Neural progenitor cell (in vitro differentiated cells): ENCODE data around the gene SCGB3A1. TPM values are rescaled to one million over a fixed set of nuclear protein-coding genes. Genes with fewer than 3 reads are reported as not detected.
A peak's percentile ranks its signal among the peaks of the same experiment; 100 is the strongest.

Experiments used
- DNase-seq: peaks from one replicate; pipeline ENCODE4 v3.0.0-alpha.2; 2016; ENCODE audit warnings: low spot score
- H2AFZ ChIP-seq: fragments of 200-600 bp; sonication (generic); replicated peaks from 2 replicates; pipeline ENCODE4 v1.6.1; 2016; ENCODE audit warnings: antibody characterized with exemption
- H3F3A ChIP-seq: fragments of 200-600 bp; sonication (generic); 2 replicates; pipeline ENCODE4 v1.6.1; 2016; ENCODE audit warnings: antibody characterized with exemption, low read depth
- H3K27ac ChIP-seq: fragments of 200-600 bp; sonication (generic); 2 replicates; pipeline ENCODE4 v1.5.1; 2016; ENCODE audit warnings: mild to moderate bottlenecking
- H3K27me3 ChIP-seq: fragments of 200-600 bp; sonication (generic); 2 replicates; pipeline ENCODE4 v1.6.1; 2016; ENCODE audit warnings: mild to moderate bottlenecking, moderate library complexity
- H3K36me3 ChIP-seq: fragments of 200-600 bp; sonication (generic); 2 replicates; pipeline ENCODE4 v1.5.1; 2016
- H3K4me1 ChIP-seq: fragments of 200-600 bp; sonication (generic); 2 replicates; pipeline ENCODE4 v1.6.1; 2016; ENCODE audit warnings: mixed run types
- H3K4me2 ChIP-seq: fragments of 200-600 bp; sonication (generic); 2 replicates; pipeline ENCODE4 v1.6.1; 2016
- H3K4me3 ChIP-seq: fragments of 200-600 bp; sonication (generic); 2 replicates; pipeline ENCODE4 v1.5.1; 2016
- H3K79me2 ChIP-seq: fragments of 200-600 bp; sonication (generic); 2 replicates; pipeline ENCODE4 v1.6.1; 2016; ENCODE audit warnings: low read depth
- H3K9ac ChIP-seq: fragments of 200-600 bp; sonication (generic); 2 replicates; pipeline ENCODE4 v1.6.1; 2016
- H3K9me3 ChIP-seq: fragments of 200-600 bp; sonication (generic); 2 replicates; pipeline ENCODE4 v1.5.1; 2016; ENCODE audit warnings: low read depth
- H4K20me1 ChIP-seq: fragments of 200-600 bp; sonication (generic); 2 replicates; pipeline ENCODE4 v1.6.1; 2016; ENCODE audit warnings: low read depth
- H3K27ac Mint-ChIP-seq: 3 replicates; pipeline ENCODE4 v1.8.0; 2021; ENCODE audit warnings: mixed read lengths
- H3K27me3 Mint-ChIP-seq: 2 replicates; pipeline ENCODE4 v1.8.0; 2022; ENCODE audit warnings: low read depth, mild to moderate bottlenecking, inconsistent platforms, moderate library complexity, mixed read lengths; ENCODE audit not compliant: insufficient read depth
- H3K36me3 Mint-ChIP-seq: 3 replicates; pipeline ENCODE4 v1.8.0; 2021; ENCODE audit warnings: mixed read lengths
- H3K4me1 Mint-ChIP-seq: 3 replicates; pipeline ENCODE4 v1.8.0; 2021; ENCODE audit warnings: mixed read lengths
- H3K4me3 Mint-ChIP-seq: 3 replicates; pipeline ENCODE4 v1.8.0; 2021; ENCODE audit warnings: mild to moderate bottlenecking, moderate library complexity, mixed read lengths
- H3K9me3 Mint-ChIP-seq: 3 replicates; pipeline ENCODE4 v1.8.0; 2020; ENCODE audit warnings: mixed read lengths
- EZH2 ChIP-seq: fragments of 200-600 bp; sonication (generic); IDR thresholded peaks from 2 replicates; pipeline ENCODE4 v1.6.1; 2017; ENCODE audit warnings: antibody characterized with exemption, mild to moderate bottlenecking, moderate library complexity
- EZH2phosphoT487 ChIP-seq: fragments of 200-600 bp; sonication (generic); IDR thresholded peaks from 2 replicates; pipeline ENCODE4 v1.6.1; 2017; ENCODE audit warnings: antibody characterized with exemption
- total RNA-seq: library from RNA; depleted of rRNA; stranded (reverse); fragments of >200 nt; gene quantifications from 2 replicates; pipeline ENCODE4 v1.2.3, GENCODE V29; 2015; ENCODE audit warnings: low replicate concordance
- TF ChIP-seq, protein P1 (sequence below): fragments of 200-600 bp; sonication (generic); IDR thresholded peaks from 2 replicates; pipeline ENCODE4 v1.5.1; 2017; ENCODE audit warnings: antibody characterized with exemption, mild to moderate bottlenecking

SCGB3A1 gene
- total RNA-seq, 1 donor from 2014 or later: not detected

DNA sequence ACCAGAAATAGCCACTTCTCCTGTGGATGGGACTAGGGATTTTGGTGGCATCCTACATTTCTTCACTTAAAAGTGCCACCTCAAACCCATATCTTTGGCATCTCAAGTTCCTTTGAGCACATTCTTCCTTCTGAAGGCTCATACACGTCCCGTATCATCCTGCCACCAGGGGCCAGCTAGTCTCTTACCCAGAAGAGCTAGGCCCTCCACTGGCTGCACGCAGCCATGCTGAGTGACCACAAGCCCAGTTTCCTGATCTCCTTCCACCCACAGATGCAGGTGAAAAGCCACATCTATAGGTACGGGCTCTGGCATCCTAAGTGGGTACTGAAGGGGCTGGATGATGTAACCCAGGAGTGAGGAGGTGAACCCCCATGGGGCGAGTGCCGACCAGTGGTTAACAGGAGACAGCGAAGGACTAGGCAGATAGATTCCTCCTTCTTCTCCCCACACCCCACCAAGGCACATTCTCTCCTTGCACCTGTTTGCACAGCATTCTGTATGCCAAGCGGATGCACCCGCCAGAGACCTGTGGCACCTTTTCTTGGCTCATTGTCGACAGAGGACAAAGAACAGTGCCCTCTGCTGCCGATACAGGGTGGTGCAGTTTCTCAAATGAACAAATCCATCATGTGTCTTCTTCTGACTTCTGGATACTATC, 14.4 kb upstream of the SCGB3A1 start:
- H3F3A ChIP-seq: no peaks in the 10 kb centered on the region
- no peak overlapping the region for H3K27ac ChIP-seq
- H3K79me2 ChIP-seq: no peaks in the 10 kb centered on the region
- TF ChIP-seq, protein P1, sequence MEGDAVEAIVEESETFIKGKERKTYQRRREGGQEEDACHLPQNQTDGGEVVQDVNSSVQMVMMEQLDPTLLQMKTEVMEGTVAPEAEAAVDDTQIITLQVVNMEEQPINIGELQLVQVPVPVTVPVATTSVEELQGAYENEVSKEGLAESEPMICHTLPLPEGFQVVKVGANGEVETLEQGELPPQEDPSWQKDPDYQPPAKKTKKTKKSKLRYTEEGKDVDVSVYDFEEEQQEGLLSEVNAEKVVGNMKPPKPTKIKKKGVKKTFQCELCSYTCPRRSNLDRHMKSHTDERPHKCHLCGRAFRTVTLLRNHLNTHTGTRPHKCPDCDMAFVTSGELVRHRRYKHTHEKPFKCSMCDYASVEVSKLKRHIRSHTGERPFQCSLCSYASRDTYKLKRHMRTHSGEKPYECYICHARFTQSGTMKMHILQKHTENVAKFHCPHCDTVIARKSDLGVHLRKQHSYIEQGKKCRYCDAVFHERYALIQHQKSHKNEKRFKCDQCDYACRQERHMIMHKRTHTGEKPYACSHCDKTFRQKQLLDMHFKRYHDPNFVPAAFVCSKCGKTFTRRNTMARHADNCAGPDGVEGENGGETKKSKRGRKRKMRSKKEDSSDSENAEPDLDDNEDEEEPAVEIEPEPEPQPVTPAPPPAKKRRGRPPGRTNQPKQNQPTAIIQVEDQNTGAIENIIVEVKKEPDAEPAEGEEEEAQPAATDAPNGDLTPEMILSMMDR: peak; percentile 81
- TF ChIP-seq EZH2: no peak
- H4K20me1 ChIP-seq: no peaks in the 10 kb centered on the region
- H3K4me2 ChIP-seq: no peak overlapping the region
- H3K27ac Mint-ChIP-seq: no peak overlapping the region
- H3K27me3 ChIP-seq: no peaks in the 10 kb centered on the region
- no peak overlapping the region for H3K9ac ChIP-seq
- H3K9me3 Mint-ChIP-seq: no peaks in the 10 kb centered on the region
- peak; percentile 63 for DNase-seq
- H3K27me3 Mint-ChIP-seq: peaks cover 5% of the 10 kb centered on the region
- H3K4me3 Mint-ChIP-seq: no peak overlapping the region
- no peaks in the 10 kb centered on the region for H3K9me3 ChIP-seq
- no peaks in the 10 kb centered on the region for H3K36me3 Mint-ChIP-seq
- H3K4me1 ChIP-seq: no peaks in the 10 kb centered on the region
- no peaks in the 10 kb centered on the region for H3K36me3 ChIP-seq
- no peak overlapping the region for H2AFZ ChIP-seq
- peaks cover 3% of the 10 kb centered on the region for H3K4me1 Mint-ChIP-seq
- H3K4me3 ChIP-seq: no peak overlapping the region

DNA sequence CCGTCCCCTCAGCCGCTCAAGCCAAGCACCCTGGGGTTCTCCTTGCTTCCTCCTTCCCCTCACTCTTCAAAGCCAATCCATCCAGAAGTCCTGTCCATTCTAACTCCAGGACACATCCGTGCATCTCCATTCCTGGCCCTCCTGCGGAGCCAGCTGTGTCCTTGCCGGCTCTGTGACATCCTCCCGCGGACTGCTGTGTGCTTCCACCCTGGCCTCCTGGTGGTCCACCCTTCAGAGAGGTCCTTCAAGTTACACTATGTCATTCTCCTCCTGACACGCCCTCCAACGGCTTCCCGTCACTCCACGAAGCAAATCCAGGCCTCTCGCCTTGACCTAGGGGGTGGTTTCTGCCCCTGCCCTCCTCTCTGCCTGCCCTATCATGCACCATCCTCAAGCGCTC, 13.0 kb upstream of the SCGB3A1 start:
- Histone ChIP-seq H3K36me3 (no peaks in the 10 kb centered on the region), H3F3A (no peaks in the 10 kb centered on the region), H3K27ac (no peak overlapping the region), H3K79me2 (no peaks in the 10 kb centered on the region), H3K9ac (no peak overlapping the region), H4K20me1 (no peaks in the 10 kb centered on the region), H3K4me2 (no peak overlapping the region), H3K4me3 (no peak overlapping the region), H3K9me3 (no peaks in the 10 kb centered on the region), H3K27me3 (no peaks in the 10 kb centered on the region), H3K4me1 (no peaks in the 10 kb centered on the region), H2AFZ (no peak overlapping the region)
- H3K27ac Mint-ChIP-seq: peak overlapping the region; percentile 43
- TF ChIP-seq EZH2phosphoT487: no peak
- no peak for TF ChIP-seq EZH2
- TF ChIP-seq, protein P1: no peak
- no peak overlapping the region for H3K4me3 Mint-ChIP-seq
- DNase-seq: no peak
- no peaks in the 10 kb centered on the region for H3K36me3 Mint-ChIP-seq
- H3K9me3 Mint-ChIP-seq: no peaks in the 10 kb centered on the region
- H3K27me3 Mint-ChIP-seq: peaks cover 5% of the 10 kb centered on the region
- H3K4me1 Mint-ChIP-seq: peaks cover 3% of the 10 kb centered on the region

DNA sequence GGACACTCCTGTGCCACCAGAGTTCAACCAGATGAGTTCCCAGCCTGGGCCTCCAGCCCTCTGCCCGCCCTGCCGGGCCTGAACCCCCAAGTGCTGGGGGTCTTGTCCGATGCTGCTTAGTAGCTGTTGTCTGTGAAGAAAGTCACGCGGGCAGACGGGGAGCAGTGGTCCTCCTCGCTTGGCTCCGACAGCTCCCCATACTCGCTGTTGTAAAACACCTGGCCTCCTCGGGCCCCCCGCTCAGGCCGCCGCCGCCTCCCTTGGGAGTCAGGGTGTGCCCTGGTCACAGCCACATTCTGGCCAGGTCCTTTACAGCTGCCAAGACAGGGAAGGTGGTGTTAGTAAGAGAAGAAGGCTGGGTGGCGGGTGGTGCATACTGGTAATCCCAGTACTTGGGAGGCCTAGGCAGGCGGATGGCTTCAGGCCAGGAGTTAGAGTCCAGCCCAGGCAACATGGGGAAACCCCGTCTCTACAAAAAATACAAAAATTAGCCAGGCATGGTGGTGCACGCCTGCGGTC, 11.8 kb upstream of the SCGB3A1 start:
- no peak for DNase-seq
- Mint-ChIP-seq H3K9me3 (peaks cover 2% of the 10 kb centered on the region), H3K4me1 (peaks cover 3% of the 10 kb centered on the region), H3K27ac (no peak overlapping the region), H3K36me3 (no peaks in the 10 kb centered on the region), H3K27me3 (peaks cover 5% of the 10 kb centered on the region), H3K4me3 (no peak overlapping the region)
- H3K27ac ChIP-seq: no peak overlapping the region
- H4K20me1 ChIP-seq: no peaks in the 10 kb centered on the region
- no peak overlapping the region for H3K4me2 ChIP-seq
- no peak overlapping the region for H2AFZ ChIP-seq
- TF ChIP-seq EZH2 (no peak), EZH2phosphoT487 (no peak)
- TF ChIP-seq, protein P1: no peak
- H3K27me3 ChIP-seq: no peaks in the 10 kb centered on the region
- H3K9me3 ChIP-seq: no peaks in the 10 kb centered on the region
- no peaks in the 10 kb centered on the region for H3K36me3 ChIP-seq
- H3K79me2 ChIP-seq: no peaks in the 10 kb centered on the region
- no peaks in the 10 kb centered on the region for H3K4me1 ChIP-seq
- no peaks in the 10 kb centered on the region for H3F3A ChIP-seq
- no peak overlapping the region for H3K4me3 ChIP-seq
- H3K9ac ChIP-seq: no peak overlapping the region
